GM18868 (cell line): Measurements from ENCODE around the gene ATP11C.
"Not testable (repeated sequence)": the region's sequence is repeated elsewhere in the genome, so short reads cannot be mapped to it uniquely, and the experiment has no call there.

Source experiments
- ATAC-seq: cut with Tn5 transposase; IDR thresholded peaks from one replicate; pipeline ENCODE4 v1.9.1; 2021; ENCODE audit warnings: mild to moderate bottlenecking, moderate library complexity; ENCODE audit not compliant: unreplicated experiment

ATP11C gene

GRCh38 chrX:139736151-139736550 is 196.7 kb downstream of the ATP11C start:
- no peak for ATAC-seq

GRCh38 chrX:139734996-139735395 is 197.9 kb downstream of the ATP11C start:
- no peak for ATAC-seq

- peak; percentile 98 for ATAC-seq
These were observed 207.1 kb downstream of the ATP11C start for GRCh38 chrX:139725720-139726119.

- no peak for ATAC-seq
These were observed 208.2 kb downstream of the ATP11C start for GRCh38 chrX:139724626-139725025.

- no peak for ATAC-seq
These were observed 211.9 kb downstream of the ATP11C start for GRCh38 chrX:139720979-139721378.

GRCh38 chrX:139720136-139720535 is 212.7 kb downstream of the ATP11C start:
- no peak for ATAC-seq

- ATAC-seq: no peak
These were observed 224.8 kb downstream of the ATP11C start, which contains the start of gene MCF2 for GRCh38 chrX:139708067-139708466. MCF2 (minus strand) TSS chrX:139708167; CDS start chrX:139651744, 56,423 bp downstream.

- ATAC-seq: no peak
These were observed 230.2 kb downstream of the ATP11C start for GRCh38 chrX:139702658-139703057.

GRCh38 chrX:139692908-139693307 is 239.9 kb downstream of the ATP11C start:
- ATAC-seq: no peak

- ATAC-seq: peak; percentile 51
These were observed 240.4 kb downstream of the ATP11C start for GRCh38 chrX:139692506-139692849.

GRCh38 chrX:139691843-139692505 is 240.9 kb downstream of the ATP11C start:
- peak; percentile 52 for ATAC-seq

GRCh38 chrX:139691493-139691842 is 241.4 kb downstream of the ATP11C start:
- peak; percentile 29 for ATAC-seq

- ATAC-seq: not testable (repeated sequence)
These were observed 247.7 kb downstream of the ATP11C start for GRCh38 chrX:139685175-139685574.

- ATAC-seq: no peak
These were observed 252.5 kb downstream of the ATP11C start for GRCh38 chrX:139680356-139680755.
